Subcutaneous abdominal adipose tissue (tissue), 5 donors: Measurements from ENCODE around the gene MYT1.
"Not testable (repeated sequence)": the region's sequence is repeated elsewhere in the genome, so short reads cannot be mapped to it uniquely, and the experiment has no call there.

ENCODE experiments used
- H3K27ac ChIP-seq: one replicate; pipeline ENCODE4 v1.7.0; 2013; ENCODE audit warnings: low read depth, mild to moderate bottlenecking, inconsistent platforms, low read length, moderate library complexity
- H3K27me3 ChIP-seq, 5 donors: one replicate each; pipeline ENCODE4 v1.7.0; 2013; ENCODE audit warnings: low read length in 5 of 5, inconsistent platforms in 1 of 5; ENCODE audit not compliant: control insufficient read depth in 5 of 5, insufficient read depth in 4 of 5
- H3K36me3 ChIP-seq, 5 donors: one replicate each; pipeline ENCODE4 v1.7.0; 2013; ENCODE audit warnings: low read length in 5 of 5; ENCODE audit not compliant: control insufficient read depth in 5 of 5, insufficient read depth in 5 of 5
- H3K4me1 ChIP-seq, 5 donors: one replicate each; pipeline ENCODE4 v1.7.0; 2013; ENCODE audit warnings: low read length in 5 of 5, mild to moderate bottlenecking in 3 of 5, moderate library complexity in 1 of 5; ENCODE audit not compliant: control insufficient read depth in 5 of 5, insufficient read depth in 5 of 5
- H3K4me3 ChIP-seq, 5 donors: one replicate each; pipeline ENCODE4 v1.7.0; 2013; ENCODE audit warnings: low read length in 5 of 5, low read depth in 1 of 5
- H3K9ac ChIP-seq, 5 donors: one replicate each; pipeline ENCODE4 v1.7.0; 2013; ENCODE audit warnings: low read length in 5 of 5, mild to moderate bottlenecking in 4 of 5, moderate library complexity in 3 of 5
- H3K9me3 ChIP-seq, 5 donors: one replicate each; pipeline ENCODE4 v1.7.0; 2013; ENCODE audit warnings: low read length in 5 of 5; ENCODE audit not compliant: control insufficient read depth in 5 of 5
- donor health status: healthy.
- donor health status: healthy.
- donor health status: healthy.
- donor health status: healthy.
- donor health status: healthy.

MYT1 gene

GRCh38 chr20:64168381-64169090 lies 4.3 kb downstream of the MYT1 start:
- peaks cover 11 to 49% (median 48%) of the 10 kb centered on the region in 5 donors for H3K27me3 ChIP-seq
- H3K4me1 ChIP-seq = no peaks in the 10 kb centered on the region
- H3K36me3 ChIP-seq = no peaks in the 10 kb centered on the region
- no peak overlapping the region for H3K27ac ChIP-seq
- no peaks in the 10 kb centered on the region for H3K9me3 ChIP-seq
- H3K9ac ChIP-seq = no peak overlapping the region
- no peak overlapping the region for H3K4me3 ChIP-seq

GRCh38 chr20:64169091-64169560 lies 4.9 kb downstream of the MYT1 start:
- Histone ChIP-seq H3K4me3 (no peak overlapping the region), H3K4me1 (no peaks in the 10 kb centered on the region), H3K9me3 (no peaks in the 10 kb centered on the region), H3K9ac (no peak overlapping the region), H3K36me3 (no peaks in the 10 kb centered on the region), H3K27ac (no peak overlapping the region), H3K27me3 (peaks cover 11 to 45% (median 43%) of the 10 kb centered on the region in 5 donors)

- no peak overlapping the region for H3K9ac ChIP-seq
- H3K36me3 ChIP-seq = no peaks in the 10 kb centered on the region
- H3K27me3 ChIP-seq = peaks cover 9 to 37% (median 29%) of the 10 kb centered on the region in 5 donors
- H3K27ac ChIP-seq = no peak overlapping the region
- H3K9me3 ChIP-seq = no peaks in the 10 kb centered on the region
- H3K4me1 ChIP-seq = no peaks in the 10 kb centered on the region
- H3K4me3 ChIP-seq = no peak overlapping the region
These were observed 7.0 kb downstream of the MYT1 start for GRCh38 chr20:64171211-64171610.

- Histone ChIP-seq H3K9me3 (no peaks in the 10 kb centered on the region), H3K4me3 (no peak overlapping the region), H3K27ac (no peak overlapping the region), H3K27me3 (peaks cover 7 to 20% (median 14%) of the 10 kb centered on the region in 5 donors), H3K9ac (no peak overlapping the region), H3K4me1 (peaks cover 0 to 4% (median 0%) of the 10 kb centered on the region in 5 donors), H3K36me3 (no peaks in the 10 kb centered on the region)
These were observed 8.9 kb downstream of the MYT1 start for GRCh38 chr20:64173116-64173515.

GRCh38 chr20:64176551-64176950 lies 12.3 kb downstream of the MYT1 start:
- peaks cover 0 to 4% (median 0%) of the 10 kb centered on the region in 5 donors for H3K4me1 ChIP-seq
- H3K27me3 ChIP-seq = peaks cover 3 to 10% (median 5%) of the 10 kb centered on the region in 5 donors
- no peak overlapping the region for H3K4me3 ChIP-seq
- peaks cover 0 to 3% (median 0%) of the 10 kb centered on the region in 5 donors for H3K9me3 ChIP-seq
- H3K27ac ChIP-seq = no peak overlapping the region
- no peaks in the 10 kb centered on the region for H3K36me3 ChIP-seq
- H3K9ac ChIP-seq = no peak overlapping the region

GRCh38 chr20:64176971-64177370 lies 12.7 kb downstream of the MYT1 start:
- no peak overlapping the region for H3K27ac ChIP-seq
- peaks cover 3 to 8% (median 5%) of the 10 kb centered on the region in 5 donors for H3K27me3 ChIP-seq
- H3K4me3 ChIP-seq = no peak overlapping the region
- no peaks in the 10 kb centered on the region for H3K36me3 ChIP-seq
- H3K9ac ChIP-seq = no peak overlapping the region
- H3K9me3 ChIP-seq = peaks cover 0 to 3% (median 0%) of the 10 kb centered on the region in 5 donors
- H3K4me1 ChIP-seq = peaks cover 0 to 4% (median 0%) of the 10 kb centered on the region in 5 donors

- no peak overlapping the region for H3K4me3 ChIP-seq
- no peak overlapping the region for H3K9ac ChIP-seq
- peaks cover under 1 to 6% (median 5%) of the 10 kb centered on the region in 5 donors for H3K27me3 ChIP-seq
- peaks cover 0 to 4% (median 0%) of the 10 kb centered on the region in 5 donors for H3K4me1 ChIP-seq
- no peaks in the 10 kb centered on the region for H3K36me3 ChIP-seq
- peaks cover 0 to 3% (median 0%) of the 10 kb centered on the region in 5 donors for H3K9me3 ChIP-seq
- no peak overlapping the region for H3K27ac ChIP-seq
These were observed 13.1 kb downstream of the MYT1 start for GRCh38 chr20:64177384-64177783.

- Histone ChIP-seq H3K27ac (no peak overlapping the region), H3K4me3 (no peak overlapping the region), H3K9me3 (peaks cover 0 to 3% (median 0%) of the 10 kb centered on the region in 5 donors), H3K36me3 (no peaks in the 10 kb centered on the region), H3K9ac (no peak overlapping the region), H3K27me3 (peaks cover 0 to 6% (median 5%) of the 10 kb centered on the region in 5 donors), H3K4me1 (peaks cover 0 to 4% (median 0%) of the 10 kb centered on the region in 5 donors)
These were observed 13.5 kb downstream of the MYT1 start for GRCh38 chr20:64177787-64178186.

- H3K9ac ChIP-seq, H3K4me1 ChIP-seq, H3K27ac ChIP-seq, H3K4me3 ChIP-seq, H3K36me3 ChIP-seq, H3K9me3 ChIP-seq, H3K27me3 ChIP-seq: not testable (repeated sequence)
These were observed 14.7 kb downstream of the MYT1 start for GRCh38 chr20:64178925-64179324.

GRCh38 chr20:64179805-64180204 lies 15.6 kb downstream of the MYT1 start:
- Histone ChIP-seq H3K27ac (no peak overlapping the region), H3K9ac (no peak overlapping the region), H3K36me3 (no peaks in the 10 kb centered on the region), H3K4me3 (no peak overlapping the region), H3K27me3 (peaks cover 0 to 6% (median 3%) of the 10 kb centered on the region in 5 donors), H3K9me3 (peaks cover 0 to 4% (median 0%) of the 10 kb centered on the region in 5 donors), H3K4me1 (peaks cover 0 to 4% (median 0%) of the 10 kb centered on the region in 5 donors)
